ENCODE results near the gene IFNG-AS1. TPM values are rescaled to one million over a fixed set of nuclear protein-coding genes. Genes with fewer than 3 reads are reported as not detected.

Gene IFNG-AS1
- total RNA-seq, 4 donors from 2014 or later: 0.57 TPM; not detected in 3

- DNase-seq: no peak
- Histone ChIP-seq H3K4me1 (no peaks in the 10 kb centered on the region), H3K9me3 (no peaks in the 10 kb centered on the region), H3K27ac (no peak overlapping the region), H3K4me3 (no peak overlapping the region), H3K27me3 (peaks cover 0 to 5% (median 0%) of the 10 kb centered on the region in 4 donors), H3K36me3 (no peaks in the 10 kb centered on the region)
- 81 to 86% methylated on average over 3 of the region's 3 CpGs for WGBS, 2 donors
- TF ChIP-seq, protein P1, sequence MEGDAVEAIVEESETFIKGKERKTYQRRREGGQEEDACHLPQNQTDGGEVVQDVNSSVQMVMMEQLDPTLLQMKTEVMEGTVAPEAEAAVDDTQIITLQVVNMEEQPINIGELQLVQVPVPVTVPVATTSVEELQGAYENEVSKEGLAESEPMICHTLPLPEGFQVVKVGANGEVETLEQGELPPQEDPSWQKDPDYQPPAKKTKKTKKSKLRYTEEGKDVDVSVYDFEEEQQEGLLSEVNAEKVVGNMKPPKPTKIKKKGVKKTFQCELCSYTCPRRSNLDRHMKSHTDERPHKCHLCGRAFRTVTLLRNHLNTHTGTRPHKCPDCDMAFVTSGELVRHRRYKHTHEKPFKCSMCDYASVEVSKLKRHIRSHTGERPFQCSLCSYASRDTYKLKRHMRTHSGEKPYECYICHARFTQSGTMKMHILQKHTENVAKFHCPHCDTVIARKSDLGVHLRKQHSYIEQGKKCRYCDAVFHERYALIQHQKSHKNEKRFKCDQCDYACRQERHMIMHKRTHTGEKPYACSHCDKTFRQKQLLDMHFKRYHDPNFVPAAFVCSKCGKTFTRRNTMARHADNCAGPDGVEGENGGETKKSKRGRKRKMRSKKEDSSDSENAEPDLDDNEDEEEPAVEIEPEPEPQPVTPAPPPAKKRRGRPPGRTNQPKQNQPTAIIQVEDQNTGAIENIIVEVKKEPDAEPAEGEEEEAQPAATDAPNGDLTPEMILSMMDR (IDR thresholded peaks at IDR 0.05): no peak
- TF ChIP-seq POLR2A (IDR thresholded peaks at IDR 0.05): no peak
- intact Hi-C loops (cut with DNase I): no loop called here
Measured at GRCh38 chr12:68031174-68031573, 41.9 kb downstream of the IFNG-AS1 start.

DNA sequence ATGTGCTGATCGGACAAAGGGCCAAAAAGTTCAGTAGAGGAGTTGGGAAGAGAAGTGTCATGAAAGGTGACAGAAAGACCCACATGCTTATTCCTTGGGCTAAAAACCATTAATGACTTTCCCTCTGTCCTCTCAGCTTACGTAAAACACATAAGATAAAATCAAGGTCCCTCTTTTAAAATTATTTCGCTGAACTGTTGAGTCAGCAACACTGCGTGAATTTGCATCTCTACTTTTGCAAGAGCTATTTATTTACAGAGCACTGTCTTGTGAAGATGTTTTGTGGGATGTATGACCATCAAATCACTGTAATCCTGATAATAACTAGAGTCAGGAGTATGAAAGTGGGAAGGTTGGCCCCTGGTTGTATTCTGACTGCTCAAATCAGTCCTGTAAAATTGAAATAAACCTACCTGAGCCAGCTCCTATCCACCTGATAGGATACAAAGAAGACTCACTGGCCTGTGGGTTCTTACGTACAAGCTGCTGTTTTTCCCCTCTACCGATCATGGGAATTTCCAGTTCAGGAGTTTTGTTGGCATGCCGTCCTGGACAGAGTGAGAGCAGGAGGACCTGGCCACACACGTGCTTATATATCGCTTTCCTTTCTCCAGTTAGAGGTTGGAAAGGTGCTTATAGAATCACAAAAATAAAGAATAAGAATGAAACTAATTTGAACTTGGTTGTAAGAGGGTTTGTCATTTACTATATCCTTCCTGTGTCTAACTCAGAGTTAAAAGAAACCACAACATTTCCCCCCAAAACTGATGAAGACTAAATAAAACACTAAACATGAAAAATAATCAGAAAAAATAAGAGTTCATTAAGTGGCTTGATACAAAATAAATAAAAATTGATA, 42.9 kb downstream of the IFNG-AS1 start:
- H3K4me1 ChIP-seq: no peaks in the 10 kb centered on the region
- intact Hi-C loops (cut with DNase I): no loop called here
- no peaks in the 10 kb centered on the region for H3K36me3 ChIP-seq
- peaks cover 0 to 5% (median 0%) of the 10 kb centered on the region in 4 donors for H3K27me3 ChIP-seq
- H3K4me3 ChIP-seq: no peak overlapping the region
- no peak for TF ChIP-seq POLR2A (IDR thresholded peaks at IDR 0.05)
- TF ChIP-seq, protein P1 (IDR thresholded peaks at IDR 0.05): no peak
- no peaks in the 10 kb centered on the region for H3K9me3 ChIP-seq
- H3K27ac ChIP-seq: no peak overlapping the region
- 59 to 62% methylated on average over 9 of the region's 9 CpGs for WGBS, 2 donors
- no peak for DNase-seq

DNA sequence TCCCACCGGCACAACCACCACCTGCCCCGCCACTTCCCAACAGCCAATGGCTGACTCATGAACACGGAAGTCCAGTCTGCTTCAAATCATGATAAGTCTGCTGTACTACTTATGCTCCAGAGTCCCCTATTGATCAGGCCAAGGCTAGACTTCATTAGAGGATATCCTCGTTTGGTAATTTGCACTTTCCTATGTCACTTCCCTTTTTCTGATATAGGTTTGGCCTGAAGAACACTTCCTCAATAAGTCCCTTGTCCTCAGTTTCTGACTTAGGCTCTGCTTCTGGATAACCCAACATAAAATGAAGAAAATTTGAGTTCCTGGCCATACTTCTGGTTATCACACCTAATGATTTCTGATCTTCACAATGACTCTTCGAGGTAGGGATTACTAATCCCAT, 45.3 kb downstream of the IFNG-AS1 start:
- TF ChIP-seq POLR2A (IDR thresholded peaks at IDR 0.05): no peak
- TF ChIP-seq, protein P1 (IDR thresholded peaks at IDR 0.05): no peak
- H3K36me3 ChIP-seq: no peaks in the 10 kb centered on the region
- H3K27ac ChIP-seq: no peak overlapping the region
- H3K9me3 ChIP-seq: no peaks in the 10 kb centered on the region
- H3K4me1 ChIP-seq: no peaks in the 10 kb centered on the region
- intact Hi-C loops (cut with DNase I): no loop called here
- 77 to 80% methylated on average over 3 to 5 of the region's 5 CpGs for WGBS, 2 donors
- no peak for DNase-seq
- no peak overlapping the region for H3K4me3 ChIP-seq
- H3K27me3 ChIP-seq: peaks cover 0 to 5% (median 0%) of the 10 kb centered on the region in 4 donors

GRCh38 chr12:68036642-68037041, 47.4 kb downstream of the IFNG-AS1 start:
- 86 to 92% methylated on average over 7 of the region's 7 CpGs for WGBS, 2 donors
- no peak overlapping the region for H3K4me3 ChIP-seq
- TF ChIP-seq POLR2A (IDR thresholded peaks at IDR 0.05): no peak
- TF ChIP-seq, protein P1 (IDR thresholded peaks at IDR 0.05): no peak
- no peak for DNase-seq
- peaks cover 0 to under 1% (median 0%) of the 10 kb centered on the region in 3 donors for H3K4me1 ChIP-seq
- H3K36me3 ChIP-seq: no peaks in the 10 kb centered on the region
- H3K9me3 ChIP-seq: no peaks in the 10 kb centered on the region
- peaks cover 0 to 5% (median 0%) of the 10 kb centered on the region in 4 donors for H3K27me3 ChIP-seq
- H3K27ac ChIP-seq: no peak overlapping the region
- intact Hi-C loops (cut with DNase I): no loop called here

DNA sequence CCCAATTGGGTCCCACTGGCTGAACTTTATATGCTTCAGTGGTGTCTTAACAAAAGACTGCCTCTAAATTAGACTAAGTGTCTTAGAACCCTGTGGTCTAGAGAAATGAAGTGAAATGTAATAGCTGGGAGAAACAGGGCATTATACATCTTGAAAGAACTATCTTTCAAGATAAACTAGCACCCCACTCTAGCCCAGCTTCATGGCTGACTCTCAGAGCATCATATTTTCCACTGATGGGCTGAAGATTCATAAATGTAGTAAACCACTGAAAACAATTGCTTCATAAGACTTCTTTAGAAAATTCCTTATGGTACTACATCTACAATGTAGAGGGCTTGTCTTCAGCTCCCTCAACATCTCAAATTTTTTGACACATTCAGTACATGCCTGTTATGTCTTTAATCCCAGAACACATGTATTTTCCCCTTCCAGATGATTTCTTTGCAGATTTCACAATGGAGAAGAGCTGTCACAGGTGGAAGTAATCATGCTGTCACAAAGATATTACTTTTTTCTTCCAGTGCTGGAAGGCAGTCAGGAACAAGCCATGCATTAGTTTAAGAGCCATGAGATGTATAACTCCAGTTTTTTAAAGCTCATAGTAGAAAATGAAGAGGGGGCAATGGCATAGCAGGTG, 48.5 kb downstream of the IFNG-AS1 start:
- intact Hi-C loops (cut with DNase I): no loop called here
- H3K4me1 ChIP-seq: peaks cover 0 to 10% (median 0%) of the 10 kb centered on the region in 3 donors
- TF ChIP-seq, protein P1 (IDR thresholded peaks at IDR 0.05): no peak
- TF ChIP-seq POLR2A (IDR thresholded peaks at IDR 0.05): no peak
- no peak for DNase-seq
- no peak overlapping the region for H3K27ac ChIP-seq
- peaks cover 0 to 5% (median 0%) of the 10 kb centered on the region in 4 donors for H3K27me3 ChIP-seq
- H3K4me3 ChIP-seq: no peak overlapping the region
- H3K36me3 ChIP-seq: no peaks in the 10 kb centered on the region
- no peaks in the 10 kb centered on the region for H3K9me3 ChIP-seq
